PC-3 (cell line): ENCODE data around the gene OSBPL8. TPM values are rescaled to one million over a fixed set of nuclear protein-coding genes. Genes with fewer than 3 reads are reported as not detected.
A peak's percentile ranks its signal among the peaks of the same experiment; 100 is the strongest.

Experiments used
- ATAC-seq: fragments of 200-7000 bp; cut with Tn5 transposase; 2 replicates; pipeline ENCODE4 v1.9.1; 2020; ENCODE audit warnings: mild to moderate bottlenecking, moderate library complexity
- BruUV-seq: library from RNA; stranded (reverse); fragments of 400-500 nt; replicated peaks from 2 replicates; lab custom pipeline; 2021; lab: Mats Ljungman, UMichigan
- CTCF ChIA-PET: fragments of 300-600 bp; sonication (Branson Sonifier 250); formaldehyde crosslinking; loops from one replicate; lab custom pipeline; 2022; ENCODE audit warnings: antibody characterized with exemption; lab: Charles Lee
- POLR2A ChIA-PET: fragments of 300-600 bp; sonication (Branson Sonifier 250); formaldehyde crosslinking; loops from one replicate; lab custom pipeline; 2022; ENCODE audit warnings: antibody characterized with exemption; ENCODE audit not compliant: unreplicated experiment; lab: Charles Lee
- DNase-seq: peaks from one replicate; pipeline ENCODE4 v3.0.0-alpha.2; 2015
- H2AFZ ChIP-seq: fragments of 300-600 bp; sonication (generic); 2 replicates; pipeline ENCODE4 v1.6.0; 2016; ENCODE audit warnings: antibody characterized with exemption, low read length
- H3F3A ChIP-seq: fragments of 300-600 bp; sonication (generic); one replicate; pipeline ENCODE4 v1.6.0; 2017; ENCODE audit warnings: antibody characterized with exemption, low read length, control low read depth, mild to moderate bottlenecking; ENCODE audit not compliant: unreplicated experiment
- H3K27ac ChIP-seq: fragments of 300-600 bp; sonication (generic); 2 replicates; pipeline ENCODE4 v1.5.1; 2016; ENCODE audit warnings: mild to moderate bottlenecking, low read length
- H3K27me3 ChIP-seq: fragments of 300-600 bp; sonication (generic); 2 replicates; pipeline ENCODE4 v1.6.1; 2016; ENCODE audit warnings: low read length, mixed read lengths
- H3K36me3 ChIP-seq: fragments of 300-600 bp; sonication (generic); 2 replicates; pipeline ENCODE4 v1.6.1; 2016; ENCODE audit warnings: low read depth, mixed run types, low read length, mixed read lengths
- H3K4me1 ChIP-seq: fragments of 300-600 bp; sonication (generic); 2 replicates; pipeline ENCODE4 v1.5.1; 2016; ENCODE audit warnings: low read length; ENCODE audit not compliant: insufficient read depth
- H3K4me2 ChIP-seq: fragments of 300-600 bp; sonication (generic); 2 replicates; pipeline ENCODE4 v1.6.0; 2016; ENCODE audit warnings: low read length
- H3K4me3 ChIP-seq: fragments of 300-600 bp; sonication (generic); 2 replicates; pipeline ENCODE4 v1.5.1; 2016; ENCODE audit warnings: mild to moderate bottlenecking, low read length, mixed read lengths
- H3K79me2 ChIP-seq: fragments of 300-600 bp; sonication (generic); 2 replicates; pipeline ENCODE4 v1.6.1; 2017; ENCODE audit warnings: low read length, mixed read lengths
- H3K9ac ChIP-seq: fragments of 300-600 bp; sonication (generic); 2 replicates; pipeline ENCODE4 v1.6.0; 2016; ENCODE audit warnings: mild to moderate bottlenecking, low read length
- H3K9me2 ChIP-seq: fragments of 300-600 bp; sonication (generic); replicated peaks from 2 replicates; pipeline ENCODE4 v1.6.1; 2016; ENCODE audit warnings: mixed run types, low read length, mixed read lengths
- H3K9me3 ChIP-seq: fragments of 300-600 bp; sonication (generic); 2 replicates; pipeline ENCODE4 v1.6.1; 2016; ENCODE audit warnings: low read length, mixed read lengths
- H4K20me1 ChIP-seq: fragments of 300-600 bp; sonication (generic); 2 replicates; pipeline ENCODE4 v1.6.1; 2016; ENCODE audit warnings: low read length, mixed read lengths
- EZH2 ChIP-seq: fragments of 300-600 bp; sonication (generic); IDR thresholded peaks from one replicate; pipeline ENCODE4 v1.6.1; 2017; ENCODE audit warnings: antibody characterized with exemption, mild to moderate bottlenecking, low read length; ENCODE audit not compliant: unreplicated experiment
- EZH2phosphoT487 ChIP-seq: fragments of 300-600 bp; sonication (generic); IDR thresholded peaks from 2 replicates; pipeline ENCODE4 v1.6.1; 2018; ENCODE audit warnings: mild to moderate bottlenecking, antibody characterized with exemption, low read length, borderline replicate concordance
- intact Hi-C: fragments of 100-400 bp; cut with micrococcal nuclease; formaldehyde crosslinking; loops from 2 replicates; pipeline ENCODE4 v1.9.0; 2023
- total RNA-seq: library from RNA; depleted of rRNA; stranded (reverse); fragments of >200 nt; gene quantifications from 2 replicates; pipeline ENCODE4 v1.2.3, GENCODE V29; 2014
- TF ChIP-seq, protein P1 (sequence below): fragments of 300-600 bp; sonication (generic); conservative IDR thresholded peaks from 2 replicates; pipeline ENCODE4 v1.5.1; 2017; ENCODE audit warnings: antibody characterized with exemption, low read depth, mild to moderate bottlenecking, low read length

Gene OSBPL8
- total RNA-seq, 1 experiment from 2014 or later = 28.5 TPM

DNA sequence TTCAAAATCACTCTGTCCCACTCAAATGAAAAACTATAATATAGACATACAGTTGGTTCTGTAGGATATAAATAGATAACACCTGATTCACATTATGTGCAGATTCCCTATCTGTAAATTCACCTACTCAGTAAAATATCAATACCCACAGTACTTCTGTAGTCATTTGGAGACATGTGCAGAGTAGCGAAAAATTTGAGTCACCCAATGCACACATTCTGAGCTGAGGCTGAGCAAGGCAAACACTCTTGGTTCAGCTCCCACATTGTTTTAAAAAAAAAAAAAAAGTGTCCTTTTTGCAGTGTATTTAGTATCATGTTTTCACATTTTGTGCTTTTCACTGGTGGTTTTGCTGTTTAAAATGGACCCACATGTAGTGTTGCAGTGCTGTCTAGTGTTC is 184.1 kb downstream of the OSBPL8 start:
- Histone ChIP-seq H3K4me1 (peaks cover 49% of the 10 kb centered on the region), H3F3A (no peaks in the 10 kb centered on the region), H3K79me2 (no peaks in the 10 kb centered on the region), H3K27ac (peak overlapping the region; percentile 88), H3K9me3 (no peaks in the 10 kb centered on the region), H3K27me3 (no peaks in the 10 kb centered on the region), H3K4me3 (peak overlapping the region; percentile 42; the same call in 1 of the 2 replicates), H3K9ac (peak overlapping the region; percentile 54), H3K9me2 (no peaks in the 10 kb centered on the region), H2AFZ (no peak overlapping the region), H4K20me1 (no peaks in the 10 kb centered on the region), H3K36me3 (0 out of 2 replicates have a peak, but pooled peaks cover 2% of the 10 kb centered on the region), H3K4me2 (peak overlapping the region; percentile 70)
- intact Hi-C loops = loop anchor here (5.0 kb wide), 1 partner anchor 82 kb away; no protein-coding TSS in a partner anchor
- ATAC-seq (peak; percentile 85), DNase-seq (peak; percentile 67)
- no peak for TF ChIP-seq EZH2
- no peak for TF ChIP-seq EZH2phosphoT487
- TF ChIP-seq, protein P1, sequence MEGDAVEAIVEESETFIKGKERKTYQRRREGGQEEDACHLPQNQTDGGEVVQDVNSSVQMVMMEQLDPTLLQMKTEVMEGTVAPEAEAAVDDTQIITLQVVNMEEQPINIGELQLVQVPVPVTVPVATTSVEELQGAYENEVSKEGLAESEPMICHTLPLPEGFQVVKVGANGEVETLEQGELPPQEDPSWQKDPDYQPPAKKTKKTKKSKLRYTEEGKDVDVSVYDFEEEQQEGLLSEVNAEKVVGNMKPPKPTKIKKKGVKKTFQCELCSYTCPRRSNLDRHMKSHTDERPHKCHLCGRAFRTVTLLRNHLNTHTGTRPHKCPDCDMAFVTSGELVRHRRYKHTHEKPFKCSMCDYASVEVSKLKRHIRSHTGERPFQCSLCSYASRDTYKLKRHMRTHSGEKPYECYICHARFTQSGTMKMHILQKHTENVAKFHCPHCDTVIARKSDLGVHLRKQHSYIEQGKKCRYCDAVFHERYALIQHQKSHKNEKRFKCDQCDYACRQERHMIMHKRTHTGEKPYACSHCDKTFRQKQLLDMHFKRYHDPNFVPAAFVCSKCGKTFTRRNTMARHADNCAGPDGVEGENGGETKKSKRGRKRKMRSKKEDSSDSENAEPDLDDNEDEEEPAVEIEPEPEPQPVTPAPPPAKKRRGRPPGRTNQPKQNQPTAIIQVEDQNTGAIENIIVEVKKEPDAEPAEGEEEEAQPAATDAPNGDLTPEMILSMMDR = no peak
- CTCF ChIA-PET = interaction anchor here (1.5 kb wide), 1 partner anchor 28 kb away, joined by 8 read pairs; the partner anchor contains the start of gene BBS10
- no TSS peak for BruUV-seq
- POLR2A ChIA-PET = interaction anchor here (0.6 kb wide), 2 partner anchors 47 to 211 kb away, joined by 6 to 10 read pairs; no protein-coding TSS in a partner anchor

DNA sequence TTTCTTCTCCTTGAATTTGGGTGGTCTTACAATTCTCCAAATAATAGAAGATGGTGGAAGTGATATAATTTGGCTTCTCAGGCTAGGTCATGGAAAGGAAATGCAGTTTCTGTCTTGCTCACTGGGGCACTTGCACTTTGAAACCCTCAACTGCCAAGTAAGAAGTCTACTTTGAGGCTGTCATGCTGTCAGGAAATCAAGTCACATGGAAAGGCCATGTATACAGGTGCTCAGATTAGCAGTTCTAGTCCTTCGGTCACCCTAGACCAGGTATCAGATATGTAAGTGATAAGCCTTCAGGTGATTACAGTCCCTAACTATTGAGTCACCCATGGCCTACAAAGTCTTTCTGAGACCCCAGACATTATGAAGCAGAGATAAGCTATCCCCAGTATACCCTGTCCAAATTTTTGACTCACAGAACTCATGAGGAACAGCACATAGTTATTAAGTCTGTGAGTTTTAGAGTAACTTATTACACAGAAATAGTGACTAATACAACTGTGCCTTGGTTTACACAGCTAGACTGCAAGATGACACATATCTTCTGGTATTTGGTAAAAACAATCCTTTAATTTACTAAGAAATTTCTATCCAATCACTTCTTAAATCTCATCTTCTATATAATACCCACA is 185.1 kb downstream of the OSBPL8 start:
- Histone ChIP-seq H3K27ac (peak overlapping the region; percentile 88), H2AFZ (no peak overlapping the region), H3K9ac (no peak overlapping the region), H3K4me2 (peak overlapping the region; percentile 70), H3K36me3 (0 out of 2 replicates have a peak, but pooled peaks cover 2% of the 10 kb centered on the region), H3K9me3 (no peaks in the 10 kb centered on the region), H3K4me3 (0 out of 2 replicates have a peak overlapping the region, but pooled peaks have one; percentile 42), H3K79me2 (no peaks in the 10 kb centered on the region), H4K20me1 (no peaks in the 10 kb centered on the region), H3K9me2 (no peaks in the 10 kb centered on the region), H3K27me3 (no peaks in the 10 kb centered on the region), H3K4me1 (peaks cover 49% of the 10 kb centered on the region), H3F3A (no peaks in the 10 kb centered on the region)
- intact Hi-C loops = loop anchor here (5.0 kb wide), 1 partner anchor 83 kb away; no protein-coding TSS in a partner anchor
- ATAC-seq (0 out of 2 replicates have a peak, but pooled peaks have one; percentile 11), DNase-seq (peak; percentile 57)
- POLR2A ChIA-PET = no interaction called here
- TF ChIP-seq, protein P1 = no peak
- no peak for TF ChIP-seq EZH2
- TF ChIP-seq EZH2phosphoT487 = no peak
- no TSS peak for BruUV-seq
- CTCF ChIA-PET = no interaction called here

DNA sequence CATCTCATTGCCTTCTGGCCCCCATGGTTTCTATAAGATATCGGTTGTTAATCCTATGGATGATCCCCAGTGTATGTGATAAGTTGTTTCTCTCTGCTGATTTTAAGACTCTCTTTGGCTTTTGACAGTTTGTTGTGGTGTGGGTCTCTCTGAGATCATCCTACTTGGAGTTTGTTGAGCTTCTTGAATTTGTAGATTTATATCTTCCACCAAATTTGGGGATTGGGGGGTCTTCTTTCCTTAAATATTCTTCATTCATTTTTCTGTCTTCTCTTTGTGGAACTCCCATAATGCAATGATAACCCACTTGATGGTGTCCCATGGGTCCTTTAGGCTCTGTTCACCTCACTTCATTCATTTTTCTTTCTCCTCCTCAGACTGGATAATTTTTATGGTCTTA is 191.3 kb downstream of the OSBPL8 start:
- H3K4me1 ChIP-seq = no peaks in the 10 kb centered on the region
- no peaks in the 10 kb centered on the region for H3K9me2 ChIP-seq
- CTCF ChIA-PET = no interaction called here
- H3K36me3 ChIP-seq = peaks cover 19% of the 10 kb centered on the region
- H3K79me2 ChIP-seq = no peaks in the 10 kb centered on the region
- DNase-seq (no peak), ATAC-seq (no peak)
- H3K9ac ChIP-seq = no peak overlapping the region
- POLR2A ChIA-PET = no interaction called here
- H3K4me3 ChIP-seq = no peak overlapping the region
- H3F3A ChIP-seq = no peaks in the 10 kb centered on the region
- no TSS peak for BruUV-seq
- H4K20me1 ChIP-seq = no peaks in the 10 kb centered on the region
- no peak overlapping the region for H2AFZ ChIP-seq
- H3K27me3 ChIP-seq = no peaks in the 10 kb centered on the region
- no peaks in the 10 kb centered on the region for H3K9me3 ChIP-seq
- intact Hi-C loops = no loop called here
- no peak overlapping the region for H3K27ac ChIP-seq
- H3K4me2 ChIP-seq = no peak overlapping the region
- TF ChIP-seq EZH2 (no peak), EZH2phosphoT487 (no peak)
- TF ChIP-seq, protein P1 = no peak
